Duodenal mucosa (tissue), 2 donors: ENCODE data around the gene EIF4E.
"Not testable (repeated sequence)": the region's sequence is repeated elsewhere in the genome, so short reads cannot be mapped to it uniquely, and the experiment has no call there.

Experiments used
- H3K27ac ChIP-seq: one replicate; pipeline ENCODE4 v1.7.0; 2013; ENCODE audit warnings: low read depth, low read length
- H3K27me3 ChIP-seq, 2 donors: one replicate each; pipeline ENCODE4 v1.7.0; 2013; ENCODE audit warnings: low read length in 2 of 2, control low read depth in 1 of 2; ENCODE audit not compliant: insufficient read depth in 2 of 2, control insufficient read depth in 1 of 2
- H3K36me3 ChIP-seq, 2 donors: one replicate each; pipeline ENCODE4 v1.7.0; 2013; ENCODE audit warnings: low read length in 2 of 2, control low read depth in 1 of 2; ENCODE audit not compliant: insufficient read depth in 2 of 2, control insufficient read depth in 1 of 2
- H3K4me1 ChIP-seq, 2 donors: one replicate each; pipeline ENCODE4 v1.7.0; 2013; ENCODE audit warnings: low read length in 2 of 2, control low read depth in 1 of 2; ENCODE audit not compliant: insufficient read depth in 2 of 2, control insufficient read depth in 1 of 2
- H3K4me3 ChIP-seq, 2 donors: one replicate each; pipeline ENCODE4 v1.7.0; 2013; ENCODE audit warnings: low read length in 2 of 2, low read depth in 1 of 2
- H3K9ac ChIP-seq, 2 donors: one replicate each; pipeline ENCODE4 v1.7.0; 2013; ENCODE audit warnings: low read length in 2 of 2, low read depth in 1 of 2
- H3K9me3 ChIP-seq, 2 donors: one replicate each; pipeline ENCODE4 v1.7.0; 2013; ENCODE audit warnings: low read length in 2 of 2, control low read depth in 1 of 2; ENCODE audit not compliant: control insufficient read depth in 1 of 2

EIF4E gene

DNA sequence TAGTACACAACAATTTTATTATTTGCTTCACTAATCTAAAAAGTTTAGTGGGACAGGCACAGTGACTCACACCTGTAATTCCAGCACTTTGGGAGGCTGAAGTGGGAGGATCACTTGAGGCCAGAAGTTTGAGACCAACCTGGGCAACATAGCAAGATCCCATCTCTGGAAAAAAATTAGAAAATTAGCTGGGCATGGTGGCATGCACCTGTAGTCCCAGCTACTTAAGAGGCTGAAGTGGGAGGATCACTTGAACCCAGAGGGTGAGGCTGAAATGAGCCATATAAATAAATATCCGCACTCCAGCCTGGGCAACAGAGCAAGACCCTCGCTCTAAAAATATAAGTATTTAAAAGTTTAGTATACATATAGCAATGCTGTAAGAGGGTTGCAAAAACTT lies 42.6 kb downstream of the EIF4E start:
- not testable (repeated sequence) for H3K9ac ChIP-seq, H3K4me1 ChIP-seq, H3K4me3 ChIP-seq, H3K27me3 ChIP-seq, H3K9me3 ChIP-seq, H3K27ac ChIP-seq
- H3K36me3 ChIP-seq: peaks cover 16 to 52% of the 10 kb centered on the region in 2 donors

DNA sequence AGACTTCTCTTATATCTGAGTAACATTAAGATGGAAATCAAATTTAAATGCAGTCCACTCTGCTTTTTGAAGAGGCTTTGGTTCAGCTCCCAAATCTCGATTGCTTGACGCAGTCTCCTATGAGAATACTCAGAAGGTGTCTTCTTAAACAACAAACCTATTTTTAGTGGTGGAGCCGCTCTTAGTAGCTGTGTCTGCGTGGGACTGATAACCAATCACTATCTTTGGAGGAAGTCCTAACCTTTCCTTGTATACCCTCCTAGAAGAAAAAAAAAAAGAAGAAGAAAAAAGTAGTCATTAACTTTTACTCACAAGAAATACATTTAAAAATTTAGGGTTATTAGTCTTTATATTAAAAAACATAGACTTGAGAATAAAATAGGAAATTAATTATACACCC lies 48.0 kb downstream of the EIF4E start:
- H3K9me3 ChIP-seq, H3K4me3 ChIP-seq, H3K27me3 ChIP-seq, H3K27ac ChIP-seq, H3K4me1 ChIP-seq, H3K9ac ChIP-seq: not testable (repeated sequence)
- H3K36me3 ChIP-seq: peaks cover 8 to 31% of the 10 kb centered on the region in 2 donors

DNA sequence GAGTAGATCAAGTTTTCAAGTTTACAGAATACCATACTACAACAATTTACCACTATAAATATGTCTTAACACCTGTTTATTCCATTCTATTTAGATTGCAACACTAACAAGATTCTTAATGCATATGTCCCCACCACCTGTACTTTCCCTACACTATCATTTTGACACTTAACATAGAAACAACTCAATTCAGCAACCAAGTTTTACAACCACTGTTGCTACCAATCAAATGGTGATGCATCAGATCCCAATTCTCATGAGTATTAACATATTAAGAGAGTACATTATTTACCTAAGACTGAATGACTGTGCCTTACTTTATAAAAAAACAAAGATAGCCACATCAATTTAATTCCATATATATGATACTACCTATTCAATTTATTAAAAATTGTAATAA lies 49.4 kb downstream of the EIF4E start:
- Histone ChIP-seq H3K4me3 (no peak overlapping the region), H3K4me1 (no peaks in the 10 kb centered on the region), H3K36me3 (peaks cover 3 to 18% of the 10 kb centered on the region in 2 donors)

DNA sequence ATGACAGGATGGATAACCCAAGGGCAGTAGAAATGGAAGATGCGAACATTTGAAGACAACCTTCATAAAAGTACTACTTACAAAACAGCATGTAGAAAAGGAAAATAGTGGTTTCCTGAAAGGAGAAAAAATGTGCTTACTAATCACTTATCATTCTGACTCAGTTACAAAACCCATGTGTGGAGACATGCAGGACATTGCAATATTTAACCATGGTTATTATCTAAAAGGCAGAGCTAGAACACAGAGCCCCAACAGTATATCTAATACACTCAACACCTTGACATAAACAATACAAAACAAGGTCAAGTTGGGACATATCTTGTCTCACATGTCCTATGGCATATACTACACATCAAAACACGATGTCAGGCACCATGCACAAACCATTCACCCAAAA lies 55.9 kb downstream of the EIF4E start:
- Histone ChIP-seq H3K9ac (no peak overlapping the region), H3K36me3 (no peaks in the 10 kb centered on the region), H3K27ac (no peak overlapping the region), H3K9me3 (no peaks in the 10 kb centered on the region), H3K27me3 (no peaks in the 10 kb centered on the region), H3K4me1 (no peaks in the 10 kb centered on the region), H3K4me3 (no peak overlapping the region)

More for the DNA sequence above, 49.4 kb downstream of the EIF4E start:
- Histone ChIP-seq H3K27ac (no peak overlapping the region), H3K9ac (no peak overlapping the region), H3K27me3 (no peaks in the 10 kb centered on the region), H3K9me3 (no peaks in the 10 kb centered on the region)

- H3K27ac ChIP-seq, H3K9ac ChIP-seq, H3K4me1 ChIP-seq, H3K4me3 ChIP-seq, H3K36me3 ChIP-seq, H3K27me3 ChIP-seq, H3K9me3 ChIP-seq: not testable (repeated sequence)
Measured at GRCh38 chr4:98872120-98872906, 56.6 kb downstream of the EIF4E start.

- no peak overlapping the region for H3K4me3 ChIP-seq
- no peaks in the 10 kb centered on the region for H3K4me1 ChIP-seq
- H3K36me3 ChIP-seq: no peaks in the 10 kb centered on the region
Measured at GRCh38 chr4:98867648-98868047, 61.3 kb downstream of the EIF4E start.

DNA sequence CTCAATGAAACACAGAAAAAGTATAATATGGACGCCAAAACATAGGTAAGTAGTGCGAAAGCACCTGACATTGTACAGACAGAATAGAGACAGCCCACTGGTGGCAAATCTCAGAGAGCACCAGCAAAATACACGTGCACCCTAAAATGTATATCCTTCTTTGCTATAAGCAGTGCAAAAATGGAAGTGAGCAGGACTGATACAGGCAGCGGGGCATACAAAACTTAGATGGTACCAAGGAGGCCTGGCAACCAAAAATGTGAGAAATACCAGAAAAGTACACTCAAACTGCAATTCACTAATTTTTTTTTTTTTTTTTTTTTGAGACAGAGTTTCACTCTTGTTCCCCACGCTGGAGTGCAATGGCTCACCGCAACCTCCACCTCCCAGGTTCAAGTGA lies 63.9 kb downstream of the EIF4E start:
- no peaks in the 10 kb centered on the region for H3K4me1 ChIP-seq
- no peaks in the 10 kb centered on the region for H3K27me3 ChIP-seq
- H3K9ac ChIP-seq: no peak overlapping the region
- H3K36me3 ChIP-seq: no peaks in the 10 kb centered on the region
- no peak overlapping the region for H3K4me3 ChIP-seq
- no peaks in the 10 kb centered on the region for H3K9me3 ChIP-seq
- H3K27ac ChIP-seq: no peak overlapping the region

More at GRCh38 chr4:98867648-98868047, 61.3 kb downstream of the EIF4E start:
- Histone ChIP-seq H3K27me3 (no peaks in the 10 kb centered on the region), H3K9ac (no peak overlapping the region), H3K9me3 (no peaks in the 10 kb centered on the region), H3K27ac (no peak overlapping the region)

GRCh38 chr4:98864560-98864959 lies 64.4 kb downstream of the EIF4E start:
- Histone ChIP-seq H3K27me3 (no peaks in the 10 kb centered on the region), H3K27ac (no peak overlapping the region), H3K9ac (no peak overlapping the region), H3K9me3 (no peaks in the 10 kb centered on the region), H3K4me1 (no peaks in the 10 kb centered on the region), H3K36me3 (no peaks in the 10 kb centered on the region), H3K4me3 (no peak overlapping the region)

- Histone ChIP-seq H3K9me3 (no peaks in the 10 kb centered on the region), H3K4me1 (no peaks in the 10 kb centered on the region), H3K36me3 (no peaks in the 10 kb centered on the region), H3K4me3 (no peak overlapping the region), H3K9ac (no peak overlapping the region), H3K27me3 (no peaks in the 10 kb centered on the region), H3K27ac (no peak overlapping the region)
Measured at GRCh38 chr4:98862371-98862770, 66.6 kb downstream of the EIF4E start.

- Histone ChIP-seq H3K36me3 (no peaks in the 10 kb centered on the region), H3K4me3 (no peak overlapping the region), H3K9ac (no peak overlapping the region), H3K4me1 (no peaks in the 10 kb centered on the region), H3K27me3 (no peaks in the 10 kb centered on the region), H3K9me3 (no peaks in the 10 kb centered on the region), H3K27ac (no peak overlapping the region)
Measured at GRCh38 chr4:98861100-98861884, 67.6 kb downstream of the EIF4E start.
